Measurements from ENCODE around the gene NOXA1. TPM values are rescaled to one million over a fixed set of nuclear protein-coding genes. Genes with fewer than 3 reads are reported as not detected.

Gene NOXA1
- polyA plus RNA-seq, 1 donor from 2014 or later, result 1.7 TPM

DNA sequence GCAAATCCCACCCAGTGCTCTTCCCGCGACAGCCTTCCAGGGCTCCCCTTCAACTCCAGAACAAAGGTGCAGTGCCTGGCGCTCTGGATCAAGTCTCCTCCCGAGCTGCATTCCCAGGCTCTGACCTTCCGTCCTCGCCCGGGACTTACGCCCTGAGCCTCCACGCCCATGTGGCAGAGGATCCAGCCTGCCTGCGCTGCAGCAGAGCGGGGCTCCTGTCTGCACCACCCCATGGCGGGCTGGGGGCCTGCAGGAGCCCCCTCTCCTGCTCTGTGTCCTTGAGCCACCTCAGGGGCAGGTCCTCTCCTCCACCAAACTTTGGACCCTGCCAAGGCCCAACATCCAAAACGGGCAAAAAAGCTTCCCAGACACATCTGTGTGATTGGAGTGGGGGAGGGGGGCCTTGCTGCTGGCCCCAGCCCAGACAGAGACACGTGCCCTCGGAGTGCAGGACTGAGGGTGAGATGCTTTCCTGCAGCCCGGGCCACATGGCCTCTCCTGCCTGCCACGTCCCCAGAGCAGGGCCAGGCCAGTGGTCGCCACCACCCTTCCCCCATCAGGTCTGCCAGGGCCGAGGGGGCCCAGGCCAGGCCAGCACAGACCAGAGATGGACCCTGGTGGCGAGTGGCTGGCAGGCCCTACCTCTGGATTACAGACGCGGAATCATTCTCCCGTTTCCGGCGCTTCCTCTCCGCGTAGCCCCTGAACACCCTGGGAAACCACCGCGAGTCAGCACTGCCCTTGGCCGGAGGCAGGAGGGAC is 31.6 kb downstream of the NOXA1 start:
- TF ChIP-seq, protein P1, sequence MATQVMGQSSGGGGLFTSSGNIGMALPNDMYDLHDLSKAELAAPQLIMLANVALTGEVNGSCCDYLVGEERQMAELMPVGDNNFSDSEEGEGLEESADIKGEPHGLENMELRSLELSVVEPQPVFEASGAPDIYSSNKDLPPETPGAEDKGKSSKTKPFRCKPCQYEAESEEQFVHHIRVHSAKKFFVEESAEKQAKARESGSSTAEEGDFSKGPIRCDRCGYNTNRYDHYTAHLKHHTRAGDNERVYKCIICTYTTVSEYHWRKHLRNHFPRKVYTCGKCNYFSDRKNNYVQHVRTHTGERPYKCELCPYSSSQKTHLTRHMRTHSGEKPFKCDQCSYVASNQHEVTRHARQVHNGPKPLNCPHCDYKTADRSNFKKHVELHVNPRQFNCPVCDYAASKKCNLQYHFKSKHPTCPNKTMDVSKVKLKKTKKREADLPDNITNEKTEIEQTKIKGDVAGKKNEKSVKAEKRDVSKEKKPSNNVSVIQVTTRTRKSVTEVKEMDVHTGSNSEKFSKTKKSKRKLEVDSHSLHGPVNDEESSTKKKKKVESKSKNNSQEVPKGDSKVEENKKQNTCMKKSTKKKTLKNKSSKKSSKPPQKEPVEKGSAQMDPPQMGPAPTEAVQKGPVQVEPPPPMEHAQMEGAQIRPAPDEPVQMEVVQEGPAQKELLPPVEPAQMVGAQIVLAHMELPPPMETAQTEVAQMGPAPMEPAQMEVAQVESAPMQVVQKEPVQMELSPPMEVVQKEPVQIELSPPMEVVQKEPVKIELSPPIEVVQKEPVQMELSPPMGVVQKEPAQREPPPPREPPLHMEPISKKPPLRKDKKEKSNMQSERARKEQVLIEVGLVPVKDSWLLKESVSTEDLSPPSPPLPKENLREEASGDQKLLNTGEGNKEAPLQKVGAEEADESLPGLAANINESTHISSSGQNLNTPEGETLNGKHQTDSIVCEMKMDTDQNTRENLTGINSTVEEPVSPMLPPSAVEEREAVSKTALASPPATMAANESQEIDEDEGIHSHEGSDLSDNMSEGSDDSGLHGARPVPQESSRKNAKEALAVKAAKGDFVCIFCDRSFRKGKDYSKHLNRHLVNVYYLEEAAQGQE (IDR thresholded peaks at IDR 0.05; ENCODE audit: borderline replicate concordance), result no peak
- TF ChIP-seq RAD21 (conservative IDR thresholded peaks at IDR 0.05), result no peak
- no peak for TF ChIP-seq SMC3 (conservative IDR thresholded peaks at IDR 0.05; ENCODE audit: poor library complexity)
- H3K9me3 ChIP-seq (ENCODE audit: low read length), result no peaks in the 10 kb centered on the region
- H2AFZ ChIP-seq (ENCODE audit: low read depth, low read length), result no peak overlapping the region
- no peaks in the 10 kb centered on the region for H3K9me2 ChIP-seq (ENCODE audit: insufficient read depth, low read length)
- H3K4me3 ChIP-seq (ENCODE audit: low read length), result no peak overlapping the region
- H3F3A ChIP-seq (ENCODE audit: insufficient read depth, low read length, poor library complexity, severe bottlenecking), result no peaks in the 10 kb centered on the region
- H3K4me2 ChIP-seq (ENCODE audit: low read length), result no peak overlapping the region
- no peaks in the 10 kb centered on the region for H3K27me3 ChIP-seq (ENCODE audit: insufficient read depth, low read depth, low read length)
- no peak overlapping the region for H3K9ac ChIP-seq (ENCODE audit: low read length)
- no peak overlapping the region for H3K27ac ChIP-seq (ENCODE audit: low read length)
- H3K36me3 ChIP-seq (ENCODE audit: insufficient read depth, low read length), result no peaks in the 10 kb centered on the region
- H3K79me2 ChIP-seq (replicated peaks; ENCODE audit: insufficient read depth, low read length), result no peaks in the 10 kb centered on the region
- H4K20me1 ChIP-seq (ENCODE audit: insufficient read depth), result no peaks in the 10 kb centered on the region

DNA sequence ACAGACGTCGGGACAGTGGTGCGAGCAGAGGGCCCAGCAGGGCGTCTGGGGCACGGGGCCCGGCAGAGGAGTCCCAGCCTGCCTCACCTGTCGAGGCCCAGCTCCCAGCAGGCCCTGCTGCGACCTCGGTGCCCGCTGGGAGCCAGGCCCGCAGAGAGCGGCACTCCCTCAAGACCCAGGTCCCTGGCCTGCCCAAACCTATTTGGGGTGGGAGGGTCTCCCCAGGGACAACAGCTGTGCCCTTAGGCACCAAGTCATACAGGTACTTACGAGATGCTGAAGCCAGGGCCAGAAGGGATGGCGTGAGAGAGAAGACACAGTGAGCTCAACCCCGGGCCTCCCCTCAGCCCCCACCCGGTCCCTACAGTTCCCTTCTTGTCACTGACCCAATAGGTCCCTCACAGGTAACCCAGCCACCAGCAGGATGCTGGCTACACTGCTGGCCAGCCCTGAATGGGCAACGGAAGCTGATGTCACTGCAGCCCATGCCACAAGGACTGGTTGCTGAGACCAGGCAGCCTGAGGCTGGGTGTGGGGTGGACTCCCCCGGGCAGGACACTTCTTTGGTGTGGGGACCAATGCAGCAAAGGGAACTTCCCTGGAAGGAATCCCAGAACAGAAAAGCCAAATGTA is 32.3 kb downstream of the NOXA1 start:
- H4K20me1 ChIP-seq (ENCODE audit: insufficient read depth), result no peaks in the 10 kb centered on the region
- H3K27ac ChIP-seq (ENCODE audit: low read length), result no peak overlapping the region
- H3K4me2 ChIP-seq (ENCODE audit: low read length), result no peak overlapping the region
- no peak overlapping the region for H3K9ac ChIP-seq (ENCODE audit: low read length)
- no peaks in the 10 kb centered on the region for H3K9me3 ChIP-seq (ENCODE audit: low read length)
- no peaks in the 10 kb centered on the region for H3K36me3 ChIP-seq (ENCODE audit: insufficient read depth, low read length)
- no peaks in the 10 kb centered on the region for H3K9me2 ChIP-seq (ENCODE audit: insufficient read depth, low read length)
- H2AFZ ChIP-seq (ENCODE audit: low read depth, low read length), result no peak overlapping the region
- no peaks in the 10 kb centered on the region for H3K79me2 ChIP-seq (replicated peaks; ENCODE audit: insufficient read depth, low read length)
- H3K27me3 ChIP-seq (ENCODE audit: insufficient read depth, low read depth, low read length), result no peaks in the 10 kb centered on the region
- no peaks in the 10 kb centered on the region for H3F3A ChIP-seq (ENCODE audit: insufficient read depth, low read length, poor library complexity, severe bottlenecking)
- no peak overlapping the region for H3K4me3 ChIP-seq (ENCODE audit: low read length)
- TF ChIP-seq EP300 (conservative IDR thresholded peaks at IDR 0.05; ENCODE audit: poor library complexity, severe bottlenecking), result no peak

DNA sequence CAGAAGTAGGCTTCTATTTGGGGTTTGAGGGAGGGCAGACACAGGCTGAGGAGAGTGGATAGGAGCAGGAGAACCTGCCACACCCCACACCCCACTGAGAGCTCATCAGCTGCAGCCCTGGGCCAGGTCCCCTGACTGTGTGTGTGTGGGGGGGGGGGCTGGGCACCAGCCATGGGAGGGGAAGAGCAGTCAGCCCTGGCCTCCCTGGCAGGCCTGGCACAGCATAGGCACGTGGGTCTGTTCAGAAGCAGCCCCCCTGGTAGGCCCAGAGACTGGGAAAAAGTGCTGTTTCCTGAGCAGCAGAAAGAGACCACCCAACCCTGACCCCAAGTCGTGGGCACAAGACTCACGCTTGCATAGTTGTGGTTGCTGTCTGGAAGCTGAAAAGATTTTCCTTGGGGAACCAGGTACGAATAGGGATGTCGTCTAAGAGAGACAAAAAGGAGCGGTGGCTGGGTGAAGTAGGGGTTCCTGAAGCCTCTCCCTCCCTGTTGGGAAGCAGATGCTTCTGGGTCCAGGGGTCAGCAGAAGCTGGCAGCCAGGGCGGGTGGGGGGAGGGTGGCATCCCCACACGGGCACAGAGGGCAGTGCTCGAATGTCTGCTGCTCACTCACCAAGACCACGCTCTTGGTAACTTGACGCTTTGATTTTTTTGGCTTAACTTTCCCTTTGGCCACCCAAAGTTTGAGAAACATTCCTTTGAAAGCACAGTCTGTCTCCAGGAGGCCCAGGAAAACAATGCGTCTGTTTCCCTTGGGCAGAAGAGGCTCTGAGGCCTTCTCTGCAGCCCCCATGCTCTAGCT is 33.1 kb downstream of the NOXA1 start:
- no peaks in the 10 kb centered on the region for H3K27me3 ChIP-seq (ENCODE audit: insufficient read depth, low read depth, low read length)
- TF ChIP-seq, protein P2, sequence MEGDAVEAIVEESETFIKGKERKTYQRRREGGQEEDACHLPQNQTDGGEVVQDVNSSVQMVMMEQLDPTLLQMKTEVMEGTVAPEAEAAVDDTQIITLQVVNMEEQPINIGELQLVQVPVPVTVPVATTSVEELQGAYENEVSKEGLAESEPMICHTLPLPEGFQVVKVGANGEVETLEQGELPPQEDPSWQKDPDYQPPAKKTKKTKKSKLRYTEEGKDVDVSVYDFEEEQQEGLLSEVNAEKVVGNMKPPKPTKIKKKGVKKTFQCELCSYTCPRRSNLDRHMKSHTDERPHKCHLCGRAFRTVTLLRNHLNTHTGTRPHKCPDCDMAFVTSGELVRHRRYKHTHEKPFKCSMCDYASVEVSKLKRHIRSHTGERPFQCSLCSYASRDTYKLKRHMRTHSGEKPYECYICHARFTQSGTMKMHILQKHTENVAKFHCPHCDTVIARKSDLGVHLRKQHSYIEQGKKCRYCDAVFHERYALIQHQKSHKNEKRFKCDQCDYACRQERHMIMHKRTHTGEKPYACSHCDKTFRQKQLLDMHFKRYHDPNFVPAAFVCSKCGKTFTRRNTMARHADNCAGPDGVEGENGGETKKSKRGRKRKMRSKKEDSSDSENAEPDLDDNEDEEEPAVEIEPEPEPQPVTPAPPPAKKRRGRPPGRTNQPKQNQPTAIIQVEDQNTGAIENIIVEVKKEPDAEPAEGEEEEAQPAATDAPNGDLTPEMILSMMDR (IDR thresholded peaks at IDR 0.05; ENCODE audit: poor library complexity, severe bottlenecking), result no peak
- TF ChIP-seq, protein P1 (IDR thresholded peaks at IDR 0.05; ENCODE audit: borderline replicate concordance), result no peak
- TF ChIP-seq EZH2 (IDR thresholded peaks at IDR 0.05; ENCODE audit: borderline replicate concordance, insufficient read depth, low read length, poor library complexity, severe bottlenecking) (no peak), EP300 (conservative IDR thresholded peaks at IDR 0.05; ENCODE audit: poor library complexity, severe bottlenecking) (no peak), RAD21 (conservative IDR thresholded peaks at IDR 0.05) (no peak), POLR2AphosphoS5 (IDR thresholded peaks at IDR 0.05) (no peak), TAF1 (IDR thresholded peaks at IDR 0.05; ENCODE audit: low read depth) (no peak), MXI1 (conservative IDR thresholded peaks at IDR 0.05; ENCODE audit: poor library complexity, severe bottlenecking) (no peak), SMC3 (conservative IDR thresholded peaks at IDR 0.05; ENCODE audit: poor library complexity) (no peak)
- H3K79me2 ChIP-seq (replicated peaks; ENCODE audit: insufficient read depth, low read length), result no peaks in the 10 kb centered on the region
- H3K4me3 ChIP-seq (ENCODE audit: low read length), result no peak overlapping the region
- H3F3A ChIP-seq (ENCODE audit: insufficient read depth, low read length, poor library complexity, severe bottlenecking), result no peaks in the 10 kb centered on the region
- H3K4me2 ChIP-seq (ENCODE audit: low read length), result no peak overlapping the region
- no peaks in the 10 kb centered on the region for H3K9me3 ChIP-seq (ENCODE audit: low read length)
- no peaks in the 10 kb centered on the region for H3K9me2 ChIP-seq (ENCODE audit: insufficient read depth, low read length)
- no peak overlapping the region for H3K9ac ChIP-seq (ENCODE audit: low read length)
- no peaks in the 10 kb centered on the region for H4K20me1 ChIP-seq (ENCODE audit: insufficient read depth)
- H2AFZ ChIP-seq (ENCODE audit: low read depth, low read length), result no peak overlapping the region
- no peaks in the 10 kb centered on the region for H3K36me3 ChIP-seq (ENCODE audit: insufficient read depth, low read length)
- H3K27ac ChIP-seq (ENCODE audit: low read length), result no peak overlapping the region

Measured in neural cell (in vitro differentiated cells).